ENCODE results near the gene TIAL1. TPM values are rescaled to one million over a fixed set of nuclear protein-coding genes. Genes with fewer than 3 reads are reported as not detected.

The TIAL1 gene
- total and polyA plus RNA-seq, 2 of the 13 experiments (the other 11 are each of a cell fraction or from before 2014, with no cell fraction given), result 31.5 to 148 TPM

DNA sequence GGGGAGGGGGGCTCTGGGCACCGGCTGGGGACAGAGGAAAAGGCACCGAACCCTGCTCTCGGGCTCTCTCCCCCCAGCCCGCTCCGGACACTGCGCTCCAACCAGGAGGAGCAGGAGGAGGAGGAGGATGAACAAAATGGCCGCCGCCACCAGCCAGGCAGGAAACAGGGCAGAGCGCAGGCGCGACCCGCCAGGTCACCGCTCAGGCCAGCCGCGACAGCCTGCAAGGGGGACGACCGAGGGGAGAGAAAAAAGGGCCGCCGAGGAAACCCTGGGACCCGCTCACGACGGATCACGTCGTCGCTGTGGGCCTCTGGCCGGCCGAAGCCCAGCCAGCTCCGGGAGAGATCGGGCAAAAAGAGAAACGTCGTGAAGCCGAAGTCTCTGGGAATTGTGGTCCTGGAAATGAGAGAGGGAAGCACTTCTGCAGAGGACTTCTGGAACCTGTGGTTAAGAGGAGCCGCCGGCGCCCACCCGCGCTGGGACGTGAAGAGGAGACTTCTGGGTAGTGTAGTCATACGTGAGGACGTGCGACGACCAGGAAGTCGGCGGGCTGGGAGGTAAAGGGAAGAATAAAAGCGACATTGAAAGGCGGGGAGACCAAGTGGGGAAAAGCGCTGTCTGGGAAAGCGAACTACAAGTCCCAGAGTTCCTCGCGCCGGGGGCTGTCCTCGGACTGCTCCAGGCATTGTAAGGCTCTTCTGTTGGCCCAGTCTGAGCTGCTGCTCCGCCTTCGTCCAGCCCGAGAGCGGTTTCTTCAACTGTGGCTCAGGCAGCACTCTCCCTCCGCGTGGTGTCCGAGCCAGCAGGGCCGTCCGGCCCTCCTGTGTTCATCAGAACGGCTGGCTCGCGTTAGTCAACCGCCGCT, at the start of gene TIAL1 (continued):
- TF ChIP-seq SRSF4 (IDR thresholded peaks at IDR 0.05; ENCODE audit: low read depth, low read length, poor library complexity, severe bottlenecking) (no peak), PITX1 (CRISPR knock-in tag; IDR thresholded peaks at IDR 0.05) (peak; percentile 24; the same call in 1 of the 2 replicates), GLMP (CRISPR knock-in tag; IDR thresholded peaks at IDR 0.05; ENCODE audit: borderline replicate concordance) (no peak), ZKSCAN5 (CRISPR knock-in tag; IDR thresholded peaks at IDR 0.05) (no peak)

GRCh38 chr10:119644994-119645393, 48.2 kb upstream of the TIAL1 start:
- CTCF ChIA-PET (ENCODE audit: low intra/inter-chr PET ratio, low total read pairs), result no interaction called here
- no TSS peak for BruUV-seq (replicated peaks)
- POLR2A ChIA-PET, result interaction anchor here (0.9 to 1.3 kb wide), 2 partner anchors 48 to 80 kb away, joined by 3 to 4 read pairs; partner anchors contain the start of gene TIAL1
- ATAC-seq, result no peak
- 0 out of 2 replicates have a peak, but pooled peaks have one; percentile 28 for TF ChIP-seq ZNF562 (CRISPR knock-in tag; IDR thresholded peaks at IDR 0.05; ENCODE audit: borderline replicate concordance)
- no peak for TF ChIP-seq KLF11 (CRISPR knock-in tag; IDR thresholded peaks at IDR 0.05)
- no peak for FAIRE-seq
- Histone ChIP-seq H2AFZ (ENCODE audit: low read length) (no peak overlapping the region), H3K9ac (ENCODE audit: insufficient read depth, low read depth, low read length) (no peak overlapping the region), H3K27ac (ENCODE audit: extremely low read length, insufficient read depth, low read length) (no peak overlapping the region), H3K79me2 (ENCODE audit: insufficient read depth, low read length) (no peaks in the 10 kb centered on the region), H4K20me1 (ENCODE audit: insufficient read depth, low read length) (no peaks in the 10 kb centered on the region), H3K9me3 (ENCODE audit: low read length) (no peaks in the 10 kb centered on the region), H3K4me3 (replicated peaks in 1 of 3; ENCODE audit: insufficient read depth in 1 of 3, low read depth in 2 of 3, low read length in 3 of 3) (no peak overlapping the region), H3K4me1 (ENCODE audit: insufficient read depth, low read length) (peaks cover 61% of the 10 kb centered on the region), H3K36me3 (replicated peaks in 1 of 2; ENCODE audit: control insufficient read depth in 1 of 2, insufficient read depth in 2 of 2, low read length in 2 of 2) (no peaks in the 10 kb centered on the region), H3K27me3 (ENCODE audit: control insufficient read depth in 1 of 2, insufficient read depth in 2 of 2, low read length in 2 of 2) (no peaks in the 10 kb centered on the region), H3K4me2 (ENCODE audit: low read depth, low read length) (no peak overlapping the region)
- WGBS (ENCODE audit: low lambda C conversion rate), result 76% methylated on average over 3 of the region's 3 CpGs
- DNase-seq (ENCODE audit: low spot score), result no peak
- intact Hi-C loops (cut with micrococcal nuclease; ENCODE audit: unreplicated experiment) (no loop called here), in situ Hi-C loops (cut with HindIII; ENCODE audit: extremely low pct_ligation_motif_present, low pct_unique_long_range_greater_than_20kb) (no loop called here)

All from HepG2 (cell line).